Measurements from ENCODE around the gene ABHD12. TPM values are rescaled to one million over a fixed set of nuclear protein-coding genes. Genes with fewer than 3 reads are reported as not detected.

ABHD12 gene
- total and polyA plus RNA-seq, 2 donors: 30.9 to 34.3 TPM

- Histone ChIP-seq H3K36me3 (ENCODE audit: insufficient read depth) (no peaks in the 10 kb centered on the region), H3K4me1 (ENCODE audit: insufficient read depth) (no peaks in the 10 kb centered on the region), H3K4me3 (ENCODE audit: low read depth, low read length) (no peak overlapping the region), H3K27ac (ENCODE audit: low read depth) (no peak overlapping the region)
- no peak for DNase-seq (ENCODE audit: extremely low spot score)
- 90% methylated on average over 17 of the region's 17 CpGs for WGBS
These were observed 81.8 kb downstream of the ABHD12 start for GRCh38 chr20:25308671-25309394.

DNA sequence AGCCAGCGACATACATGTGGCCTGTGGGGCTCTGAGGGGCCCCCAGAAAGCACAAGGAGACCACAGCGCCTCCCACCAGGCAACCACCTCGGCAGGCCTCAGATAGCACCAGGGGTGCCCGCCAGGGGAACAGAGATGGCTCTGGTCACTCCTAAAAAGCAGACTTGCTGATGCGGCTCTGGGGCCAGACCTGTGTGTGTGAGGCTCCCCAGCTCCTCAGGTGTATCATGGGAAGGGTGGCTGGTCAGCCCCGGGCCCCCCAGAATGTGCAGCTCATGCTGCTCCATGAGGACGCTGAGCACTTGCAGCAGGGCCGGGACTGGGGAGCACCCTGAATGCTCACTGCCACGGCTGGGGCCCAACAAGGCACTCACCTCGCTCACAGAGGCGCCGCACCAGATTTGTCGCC lies 82.5 kb downstream of the ABHD12 start:
- no peak for DNase-seq (ENCODE audit: extremely low spot score)
- no peaks in the 10 kb centered on the region for H3K4me1 ChIP-seq (ENCODE audit: insufficient read depth)
- H3K36me3 ChIP-seq (ENCODE audit: insufficient read depth): no peaks in the 10 kb centered on the region
- no peak overlapping the region for H3K27ac ChIP-seq (ENCODE audit: low read depth)
- no peak overlapping the region for H3K4me3 ChIP-seq (ENCODE audit: low read depth, low read length)
- 92% methylated on average over 13 of the region's 13 CpGs for WGBS

GRCh38 chr20:25306991-25307903 lies 83.4 kb downstream of the ABHD12 start:
- Histone ChIP-seq H3K4me1 (ENCODE audit: insufficient read depth) (no peaks in the 10 kb centered on the region), H3K36me3 (ENCODE audit: insufficient read depth) (no peaks in the 10 kb centered on the region), H3K27ac (ENCODE audit: low read depth) (no peak overlapping the region), H3K4me3 (ENCODE audit: low read depth, low read length) (no peak overlapping the region)
- DNase-seq (ENCODE audit: extremely low spot score): no peak
- WGBS: 95% methylated on average over 10 of the region's 10 CpGs

GRCh38 chr20:25304025-25304549 lies 86.5 kb downstream of the ABHD12 start:
- Histone ChIP-seq H3K4me1 (ENCODE audit: insufficient read depth) (no peaks in the 10 kb centered on the region), H3K36me3 (ENCODE audit: insufficient read depth) (peaks cover 5% of the 10 kb centered on the region), H3K4me3 (ENCODE audit: low read depth, low read length) (no peak overlapping the region), H3K27ac (ENCODE audit: low read depth) (no peak overlapping the region)
- DNase-seq (ENCODE audit: extremely low spot score): no peak
- 86% methylated on average over 11 of the region's 11 CpGs for WGBS

DNA sequence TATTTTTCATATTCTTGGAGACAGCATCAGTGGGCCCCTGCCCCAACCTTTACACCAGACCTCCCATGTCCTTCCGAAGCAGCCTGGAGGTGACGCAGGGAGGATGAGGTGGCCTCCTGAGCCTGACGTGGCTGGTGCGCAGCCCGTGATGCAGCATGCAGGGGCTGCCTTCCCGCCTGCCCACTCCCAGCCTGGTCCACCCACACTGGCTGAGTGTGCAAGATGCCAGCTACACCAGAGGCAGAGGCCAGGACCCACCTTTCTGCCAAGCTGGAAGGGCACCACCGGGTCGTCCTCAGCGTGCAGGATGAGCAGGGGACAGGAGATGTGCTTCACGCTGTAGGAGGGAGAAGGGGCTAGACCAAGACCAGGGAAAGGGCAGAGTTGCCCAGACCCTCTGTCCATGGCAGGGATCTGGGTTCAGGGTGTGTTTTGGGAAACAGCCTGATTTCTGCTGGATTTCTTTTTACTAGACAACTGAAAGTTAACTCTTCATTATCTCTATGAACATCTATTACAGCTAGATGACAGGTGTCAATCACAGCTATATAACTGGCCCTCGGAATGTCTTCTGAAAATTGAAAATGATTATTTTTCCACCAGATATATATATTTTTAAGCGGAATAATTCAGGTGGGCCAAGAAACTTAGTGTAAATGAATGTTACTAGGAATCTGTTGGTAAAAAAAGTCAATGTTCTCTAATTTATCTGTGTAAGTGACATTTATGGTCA lies 87.2 kb downstream of the ABHD12 start:
- Histone ChIP-seq H3K36me3 (ENCODE audit: insufficient read depth) (peaks cover 5% of the 10 kb centered on the region), H3K27ac (ENCODE audit: low read depth) (no peak overlapping the region), H3K4me1 (ENCODE audit: insufficient read depth) (no peaks in the 10 kb centered on the region), H3K4me3 (ENCODE audit: low read depth, low read length) (no peak overlapping the region)
- no peak for DNase-seq (ENCODE audit: extremely low spot score)
- WGBS: 94% methylated on average over 12 of the region's 12 CpGs

DNA sequence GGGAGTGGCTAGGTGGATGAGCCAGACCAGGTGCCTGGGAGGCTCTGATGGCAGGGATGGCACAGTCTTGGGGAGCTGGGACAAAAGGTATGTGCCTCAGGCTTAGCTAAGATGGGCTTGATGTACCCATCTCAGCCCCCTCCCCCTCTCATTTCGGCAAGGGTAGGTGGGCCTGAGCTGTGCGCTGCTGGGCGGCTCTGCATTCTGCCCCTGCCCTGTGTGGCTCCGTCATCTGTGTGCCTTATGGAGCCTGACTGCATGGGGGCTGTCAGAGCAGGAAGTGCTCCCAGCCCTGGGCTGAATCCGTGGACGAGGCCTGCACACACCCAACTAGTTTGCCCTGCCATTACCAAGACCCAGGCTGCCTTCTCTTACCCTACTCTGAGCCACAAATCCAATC lies 88.0 kb downstream of the ABHD12 start:
- 86% methylated on average over 6 of the region's 6 CpGs for WGBS
- H3K27ac ChIP-seq (ENCODE audit: low read depth): no peak overlapping the region
- H3K36me3 ChIP-seq (ENCODE audit: insufficient read depth): peaks cover 5% of the 10 kb centered on the region
- no peak for DNase-seq (ENCODE audit: extremely low spot score)
- H3K4me3 ChIP-seq (ENCODE audit: low read depth, low read length): no peak overlapping the region
- H3K4me1 ChIP-seq (ENCODE audit: insufficient read depth): no peaks in the 10 kb centered on the region

DNA sequence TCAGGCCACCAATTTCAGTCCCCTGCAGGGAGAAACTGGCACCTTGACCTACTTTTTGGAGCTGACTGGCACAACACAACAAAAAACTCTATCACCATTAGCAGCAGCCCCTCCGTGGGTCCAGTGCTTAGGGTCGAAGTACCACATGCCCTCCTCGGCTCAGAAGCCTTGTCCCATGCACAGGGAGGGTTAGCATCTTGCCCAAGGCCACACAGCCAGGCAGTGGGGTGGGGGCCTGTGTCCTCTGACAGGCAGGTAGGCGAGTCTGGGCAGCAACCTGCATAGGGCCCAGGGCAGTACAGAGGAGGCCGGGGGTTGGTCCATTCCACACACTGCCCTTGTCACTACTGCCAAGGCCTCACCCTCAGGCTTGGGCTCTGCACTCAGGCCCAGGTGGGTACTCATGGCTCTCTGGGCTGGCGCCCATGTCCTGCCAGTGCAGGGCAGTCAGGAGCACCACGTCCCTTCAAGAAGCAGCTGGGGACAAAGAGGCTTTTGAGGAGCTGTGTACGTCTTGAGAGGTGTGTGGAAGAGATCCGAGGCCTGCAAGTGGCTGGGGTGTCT lies 89.2 kb downstream of the ABHD12 start:
- H3K27ac ChIP-seq (ENCODE audit: low read depth): no peak overlapping the region

GRCh38 chr20:25300496-25301170 lies 90.0 kb downstream of the ABHD12 start:
- WGBS: 77% methylated on average over 13 of the region's 13 CpGs
- Histone ChIP-seq H3K27ac (ENCODE audit: low read depth) (no peak overlapping the region), H3K36me3 (ENCODE audit: insufficient read depth) (peaks cover 5% of the 10 kb centered on the region), H3K4me1 (ENCODE audit: insufficient read depth) (no peaks in the 10 kb centered on the region), H3K4me3 (ENCODE audit: low read depth, low read length) (no peak overlapping the region)
- no peak for DNase-seq (ENCODE audit: extremely low spot score)

More for the DNA sequence above, 89.2 kb downstream of the ABHD12 start:
- DNase-seq (ENCODE audit: extremely low spot score): no peak
- H3K4me3 ChIP-seq (ENCODE audit: low read depth, low read length): no peak overlapping the region
- WGBS: 86% methylated on average over 9 of the region's 9 CpGs
- H3K4me1 ChIP-seq (ENCODE audit: insufficient read depth): no peaks in the 10 kb centered on the region
- H3K36me3 ChIP-seq (ENCODE audit: insufficient read depth): peaks cover 5% of the 10 kb centered on the region

- no peak overlapping the region for H3K27ac ChIP-seq (ENCODE audit: low read depth)
- no peaks in the 10 kb centered on the region for H3K4me1 ChIP-seq (ENCODE audit: insufficient read depth)
- no peak overlapping the region for H3K4me3 ChIP-seq (ENCODE audit: low read depth, low read length)
- H3K36me3 ChIP-seq (ENCODE audit: insufficient read depth): peaks cover 5% of the 10 kb centered on the region
- 78% methylated on average over 9 of the region's 9 CpGs for WGBS
- no peak for DNase-seq (ENCODE audit: extremely low spot score)
These were observed 90.8 kb downstream of the ABHD12 start for GRCh38 chr20:25299806-25300205.

GRCh38 chr20:25297141-25297905 lies 93.3 kb downstream of the ABHD12 start:
- no peak overlapping the region for H3K4me3 ChIP-seq (ENCODE audit: low read depth, low read length)
- no peak overlapping the region for H3K27ac ChIP-seq (ENCODE audit: low read depth)
- 86% methylated on average over 10 of the region's 10 CpGs for WGBS
- H3K36me3 ChIP-seq (ENCODE audit: insufficient read depth): peaks cover 5% of the 10 kb centered on the region
- H3K4me1 ChIP-seq (ENCODE audit: insufficient read depth): no peaks in the 10 kb centered on the region
- no peak for DNase-seq (ENCODE audit: extremely low spot score)

DNA sequence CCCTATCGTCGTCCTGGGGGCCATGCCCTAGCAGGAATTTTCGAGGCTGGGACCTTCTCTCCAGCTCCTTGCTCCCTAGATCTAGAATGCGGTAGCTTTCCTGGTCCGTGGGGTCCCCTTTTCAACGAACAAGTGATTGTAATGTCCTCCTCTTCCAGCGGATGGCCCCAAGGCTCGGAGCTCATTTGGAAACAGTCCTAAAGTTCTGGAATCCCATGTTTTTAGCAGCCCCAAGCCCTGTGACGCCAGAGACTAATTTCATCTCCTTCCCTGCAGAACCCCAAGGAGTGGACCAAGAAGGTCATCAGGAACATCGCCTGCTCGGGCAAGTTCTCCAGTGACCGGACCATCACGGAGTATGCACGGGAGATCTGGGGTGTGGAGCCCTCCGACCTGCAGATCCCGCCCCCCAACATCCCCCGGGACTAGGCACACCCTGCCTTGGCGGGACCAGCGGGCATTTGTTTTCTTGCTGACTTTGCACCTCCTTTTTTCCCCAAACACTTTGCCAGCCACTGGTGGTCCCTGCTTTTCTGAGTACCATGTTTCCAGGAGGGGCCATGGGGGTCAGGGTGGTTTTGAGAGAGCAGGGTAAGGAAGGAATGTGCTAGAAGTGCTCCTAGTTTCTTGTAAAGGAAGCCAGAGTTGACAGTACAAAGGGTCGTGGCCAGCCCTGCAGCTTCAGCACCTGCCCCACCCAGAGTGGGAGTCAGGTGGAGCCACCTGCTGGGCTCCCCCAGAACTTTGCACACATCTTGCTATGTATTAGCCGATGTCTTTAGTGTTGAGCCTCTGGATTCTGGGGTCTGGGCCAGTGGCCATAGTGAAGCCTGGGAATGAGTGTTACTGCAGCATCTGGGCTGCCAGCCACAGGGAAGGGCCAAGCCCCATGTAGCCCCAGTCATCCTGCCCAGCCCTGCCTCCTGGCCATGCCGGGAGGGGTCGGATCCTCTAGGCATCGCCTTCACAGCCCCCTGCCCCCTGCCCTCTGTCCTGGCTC lies 94.2 kb downstream of the ABHD12 start:
- WGBS: 78% methylated on average over 24 of the region's 24 CpGs

More for the DNA sequence above, 94.2 kb downstream of the ABHD12 start:
- no peaks in the 10 kb centered on the region for H3K4me1 ChIP-seq (ENCODE audit: insufficient read depth)
- DNase-seq (ENCODE audit: extremely low spot score): no peak
- no peak overlapping the region for H3K27ac ChIP-seq (ENCODE audit: low read depth)
- H3K36me3 ChIP-seq (ENCODE audit: insufficient read depth): no peaks in the 10 kb centered on the region
- no peak overlapping the region for H3K4me3 ChIP-seq (ENCODE audit: low read depth, low read length)
